Activated CD8-positive, alpha-beta memory T cell treated with anti-CD3 and anti-CD28 coated beads, Interleukin-2, amount 50 U/mL, for 1 hour (primary cell): ENCODE data around the gene PDLIM5.
"Not testable (repeated sequence)": the region's sequence is repeated elsewhere in the genome, so short reads cannot be mapped to it uniquely, and the experiment has no call there.

Source experiments
- DNase-seq: peaks from one replicate; pipeline ENCODE4 v3.0.0-alpha.2; 2020; ENCODE audit errors: extremely low read depth

PDLIM5 gene

DNA sequence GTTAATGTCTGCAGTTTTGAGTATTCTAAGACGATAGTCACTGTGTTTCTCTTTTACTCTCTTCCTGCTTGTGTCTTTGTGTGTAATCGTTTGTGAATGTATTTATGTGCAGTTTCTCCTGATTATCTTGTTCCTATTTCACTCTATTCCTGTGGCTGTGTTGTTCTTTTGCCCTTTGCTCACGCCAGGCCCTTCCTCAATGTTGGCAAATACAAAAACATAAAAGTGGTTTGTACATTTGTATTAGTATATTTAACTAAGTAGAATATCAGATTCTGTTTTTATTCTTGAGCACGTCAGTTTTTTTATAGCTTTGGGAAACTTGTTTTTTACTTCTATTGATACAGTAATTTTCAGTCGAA, 198.4 kb downstream of the PDLIM5 start:
- DNase-seq, result no peak

GRCh38 chr4:94650690-94651089, 198.9 kb downstream of the PDLIM5 start:
- DNase-seq, result no peak

GRCh38 chr4:94653095-94653649, 201.4 kb downstream of the PDLIM5 start:
- DNase-seq, result no peak

DNA sequence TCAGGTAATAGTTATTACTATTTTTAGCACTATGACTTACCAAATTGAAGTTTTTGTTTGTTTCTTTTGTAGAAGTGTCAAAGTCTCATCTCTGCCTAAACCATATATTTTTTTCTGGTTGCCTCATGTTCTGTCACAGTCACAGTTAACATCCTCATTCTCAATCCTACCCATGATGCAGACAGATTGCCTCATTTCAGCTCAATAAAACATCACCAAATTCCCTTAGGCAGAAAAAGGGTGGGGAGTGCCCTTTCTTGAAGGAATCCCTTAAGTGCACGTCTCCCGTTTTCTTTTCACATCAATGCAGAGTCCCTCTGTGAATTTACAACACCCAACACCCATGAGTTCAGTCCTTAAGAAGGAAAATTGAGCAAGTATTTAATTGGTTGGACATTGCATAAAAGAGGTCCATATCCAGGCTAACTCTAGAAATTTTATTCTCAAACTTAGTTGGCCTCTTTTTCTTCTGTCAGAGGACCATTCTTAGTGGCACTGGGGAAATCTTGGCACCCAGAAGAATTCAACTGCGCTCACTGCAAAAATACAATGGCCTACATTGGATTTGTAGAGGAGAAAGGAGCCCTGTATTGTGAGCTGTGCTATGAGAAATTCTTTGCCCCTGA, 202.4 kb downstream of the PDLIM5 start:
- DNase-seq, result no peak

- DNase-seq, result no peak
Measured at GRCh38 chr4:94654714-94655113, 203.0 kb downstream of the PDLIM5 start.

DNA sequence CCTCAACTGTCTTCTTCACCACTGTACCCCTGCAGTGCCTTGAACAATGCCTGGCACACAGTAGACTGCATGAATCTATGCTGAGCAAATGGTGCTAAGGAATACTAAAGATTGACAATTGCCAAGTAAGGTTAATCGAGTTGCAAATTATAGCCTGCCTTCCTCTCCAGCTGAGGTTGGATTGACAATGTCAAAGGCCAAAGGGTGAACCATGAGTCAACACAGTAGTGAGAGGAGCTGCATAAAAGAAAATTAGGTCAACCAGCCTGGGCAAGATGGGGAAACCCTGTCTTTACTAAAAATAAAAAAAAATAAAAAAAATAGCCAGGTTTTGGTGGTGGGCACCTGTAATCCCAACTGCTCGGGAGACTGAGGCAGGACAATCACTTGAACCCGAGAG, 208.9 kb downstream of the PDLIM5 start:
- DNase-seq, result no peak

DNA sequence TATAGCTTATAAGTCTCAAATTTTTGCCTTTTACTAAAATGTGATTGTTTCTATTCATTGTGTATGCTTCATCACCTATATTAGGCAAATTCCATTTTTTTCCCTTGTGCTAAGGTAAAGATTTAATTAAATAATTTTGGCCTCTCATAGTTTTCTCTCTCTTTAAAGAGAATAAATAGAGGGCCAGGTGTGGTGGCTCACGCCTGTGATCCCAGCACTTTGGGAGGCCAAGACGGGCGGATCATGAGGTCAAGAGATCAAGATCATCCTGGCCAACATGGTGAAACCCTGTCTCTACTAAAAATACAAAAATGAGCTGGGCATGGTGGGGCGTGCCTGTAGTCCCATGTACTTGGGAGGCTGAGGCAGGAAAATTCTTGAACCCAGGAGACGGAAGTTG, 213.3 kb downstream of the PDLIM5 start:
- DNase-seq, result not testable (repeated sequence)

GRCh38 chr4:94665500-94666404, 214.0 kb downstream of the PDLIM5 start:
- no peak for DNase-seq

DNA sequence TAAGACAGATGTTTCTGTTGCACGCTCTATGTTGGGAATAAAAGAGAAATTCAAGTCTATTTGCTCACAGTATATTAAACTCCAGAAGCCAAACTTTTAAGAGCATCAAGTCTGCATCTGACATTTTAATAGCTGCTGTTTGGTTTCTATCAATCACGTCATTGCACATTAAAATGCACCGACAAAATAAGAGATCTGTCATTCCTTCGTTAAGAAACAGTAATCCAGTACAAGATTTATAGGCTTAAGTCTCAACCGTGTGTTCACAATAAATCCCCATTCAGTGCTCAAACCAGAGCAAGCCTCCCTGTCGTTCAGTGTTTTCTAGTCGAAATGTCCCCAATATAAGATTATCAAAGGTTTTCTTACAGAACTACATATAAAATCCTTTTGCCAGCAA, 217.0 kb downstream of the PDLIM5 start:
- no peak for DNase-seq

GRCh38 chr4:94669672-94670664, 218.2 kb downstream of the PDLIM5 start:
- DNase-seq, result no peak

DNA sequence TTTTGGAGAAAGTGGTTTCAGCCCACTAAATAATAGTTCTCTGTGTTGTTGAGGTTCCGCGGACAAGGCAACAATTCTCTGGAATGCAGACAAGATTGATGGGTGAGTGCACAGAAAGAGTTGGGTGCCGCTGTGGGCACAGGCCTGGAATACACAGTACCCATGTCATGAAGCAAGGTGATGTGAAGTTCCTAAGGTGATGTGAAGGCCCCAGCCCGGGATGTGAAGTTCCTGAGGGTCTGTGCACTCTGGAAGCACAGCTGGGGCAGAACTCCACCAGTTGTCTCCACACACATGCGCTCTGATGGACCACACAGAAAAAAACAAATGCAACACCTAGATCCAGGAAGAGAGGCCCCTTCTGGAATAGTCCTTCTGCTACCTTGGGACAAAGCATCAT, 219.4 kb downstream of the PDLIM5 start:
- no peak for DNase-seq

DNA sequence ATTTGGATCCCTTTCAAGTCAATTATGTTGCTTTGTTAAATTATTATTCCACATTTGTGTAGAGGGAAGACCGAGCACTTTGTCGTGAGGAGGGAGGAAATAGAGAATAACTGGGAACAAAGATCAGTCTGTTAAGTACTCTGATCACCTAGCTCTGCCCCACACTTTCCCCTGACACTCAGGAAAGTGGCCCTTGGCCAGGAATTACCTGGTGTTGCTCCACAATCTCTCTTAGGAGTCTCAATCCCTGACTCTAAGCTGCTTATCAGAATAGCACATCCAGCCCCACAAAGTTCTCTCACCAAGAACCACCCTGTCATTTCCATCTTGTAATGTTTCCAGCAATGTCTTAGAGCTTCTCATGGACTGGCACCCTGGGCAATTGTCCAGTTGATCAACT, 222.2 kb downstream of the PDLIM5 start:
- DNase-seq, result no peak

- DNase-seq, result no peak
Measured at GRCh38 chr4:94676970-94677369, 225.2 kb downstream of the PDLIM5 start.

DNA sequence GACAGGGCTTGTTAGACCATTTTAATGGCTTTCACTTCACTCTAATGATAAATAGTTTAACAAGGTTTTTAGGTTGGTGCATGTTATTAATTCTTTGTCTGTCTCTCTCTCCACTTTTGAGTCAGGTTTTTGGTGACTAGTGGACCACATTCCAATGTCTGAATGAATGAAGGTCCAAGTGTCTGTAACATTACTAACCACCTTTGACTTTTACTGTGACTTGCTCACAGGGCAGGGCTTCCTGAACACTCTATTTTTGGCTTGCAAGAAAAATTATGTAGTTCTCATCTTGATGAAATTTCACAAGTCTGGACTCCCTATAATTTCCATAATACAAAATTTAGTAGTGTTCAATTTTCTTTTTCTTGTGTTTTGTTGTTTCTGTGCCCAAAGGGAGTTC, 227.2 kb downstream of the PDLIM5 start:
- DNase-seq, result no peak

GRCh38 chr4:94680176-94680862, 228.6 kb downstream of the PDLIM5 start:
- DNase-seq, result no peak

DNA sequence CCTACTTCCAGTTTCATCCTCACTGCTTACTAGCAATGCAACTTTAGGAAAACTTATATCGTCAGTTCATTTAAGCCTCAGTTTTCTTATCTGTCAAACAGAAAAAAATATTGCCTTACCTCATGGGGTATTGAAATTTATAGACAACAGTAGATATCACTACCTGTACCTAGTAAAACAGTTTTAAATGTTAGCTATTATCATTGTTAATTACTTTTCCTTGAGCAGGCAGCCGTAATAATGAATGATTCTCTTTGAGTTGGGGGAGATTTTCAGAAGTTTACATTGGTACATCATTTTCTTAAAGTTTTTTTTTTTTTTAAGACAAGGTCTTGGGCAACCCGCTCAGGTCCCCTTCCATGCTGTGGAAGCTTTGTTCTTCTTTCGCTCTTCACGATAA, 234.3 kb downstream of the PDLIM5 start:
- no peak for DNase-seq

DNA sequence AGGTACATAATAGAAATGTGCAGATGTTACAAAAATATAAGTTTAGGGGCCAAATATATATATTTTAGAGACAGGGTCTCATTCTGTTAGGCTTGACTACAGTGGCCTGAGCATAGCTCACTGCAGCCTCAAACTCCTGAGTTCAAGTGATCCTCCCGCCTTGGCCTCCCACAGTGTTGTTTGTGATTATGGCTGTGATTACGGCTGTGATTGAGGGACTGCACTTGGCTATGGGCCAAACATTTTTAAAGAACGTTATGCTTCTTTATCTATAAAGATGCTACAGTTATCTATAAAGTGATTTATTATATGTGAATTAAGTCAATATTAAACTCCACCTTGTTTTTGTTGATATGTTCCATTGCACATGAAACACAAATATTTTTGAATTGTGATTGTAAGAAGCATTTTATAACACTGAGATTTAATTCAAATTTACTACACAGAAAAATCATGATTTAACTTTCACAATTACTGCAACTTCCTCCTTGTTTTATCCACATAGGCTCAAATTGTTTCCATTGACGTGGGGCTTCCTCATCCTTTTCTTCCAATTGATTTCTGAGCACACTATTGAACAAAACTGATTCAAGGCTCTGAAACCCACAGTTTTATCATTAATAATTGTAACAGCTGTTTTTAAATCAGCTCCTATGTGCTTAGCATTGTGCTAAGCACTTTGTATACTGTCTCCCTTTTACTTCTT, 237.6 kb downstream of the PDLIM5 start:
- no peak for DNase-seq

DNA sequence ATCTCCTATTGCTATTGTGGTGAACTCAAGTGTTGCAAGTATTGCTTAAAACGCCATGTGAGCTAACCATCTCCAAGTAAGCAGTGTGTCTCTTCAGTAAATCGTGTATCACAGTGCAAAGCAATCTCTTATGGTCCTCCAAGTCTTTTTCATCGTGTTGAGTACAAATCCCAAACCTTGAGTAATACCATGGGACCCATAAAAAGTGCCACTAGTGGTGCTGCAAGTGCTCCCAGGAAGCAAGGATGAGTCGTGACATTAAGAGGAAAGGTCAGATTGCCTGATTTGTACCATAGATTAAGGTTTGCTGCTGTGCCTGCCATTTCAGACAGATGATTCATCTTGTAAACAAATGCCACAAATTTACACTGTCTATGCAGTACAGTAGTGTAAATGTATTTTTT, 239.1 kb downstream of the PDLIM5 start:
- DNase-seq, result no peak

GRCh38 chr4:94691552-94691951, 239.8 kb downstream of the PDLIM5 start:
- DNase-seq, result no peak

DNA sequence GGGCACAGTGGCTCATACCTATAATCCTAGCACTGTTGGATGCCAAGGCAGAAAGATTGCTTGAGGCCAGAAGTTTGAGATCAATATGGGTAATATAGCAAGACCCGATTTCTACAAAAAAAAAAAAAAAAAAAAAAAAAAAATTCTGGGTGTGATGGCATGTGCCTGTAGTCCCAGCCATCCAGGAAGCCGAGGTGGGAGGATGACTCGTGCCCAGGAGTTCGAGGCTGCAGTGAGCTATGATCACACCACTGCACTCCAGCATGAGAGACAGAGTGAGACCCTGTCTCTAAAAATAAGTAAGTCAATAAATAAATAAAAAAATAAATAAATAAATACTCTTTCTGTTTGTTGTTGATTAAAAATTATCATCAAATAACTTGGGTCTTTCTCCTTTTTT, 243.6 kb downstream of the PDLIM5 start:
- no peak for DNase-seq

- DNase-seq, result no peak
Measured at GRCh38 chr4:94698187-94698586, 246.4 kb downstream of the PDLIM5 start.
